Left lung (tissue), 10 donors: ENCODE measurements around the gene TUBGCP3. TPM values are rescaled to one million over a fixed set of nuclear protein-coding genes. Genes with fewer than 3 reads are reported as not detected.
"Not testable (repeated sequence)": the region's sequence is repeated elsewhere in the genome, so short reads cannot be mapped to it uniquely, and the experiment has no call there.

Experiments used
- ATAC-seq: fragments of 200-7000 bp; cut with Tn5 transposase; one replicate; pipeline ENCODE4 v1.9.1; 2020; ENCODE audit warnings: moderate library complexity
- DNase-seq, 4 donors: peaks; one replicate each; pipeline ENCODE4 v3.0.0-alpha.2; 2013 to 2020
- H3K27ac ChIP-seq, 2 donors: fragments of 200-600 bp; sonication (generic) in 1 of 2; one replicate each; pipeline versions ENCODE4 v1.5.0 to v1.8.0; 2020 to 2021
- H3K27me3 ChIP-seq, 2 donors: fragments of 200-600 bp; sonication (generic) in 1 of 2; one replicate each; pipeline versions ENCODE4 v1.5.0 to v1.8.0; 2020 to 2021
- H3K36me3 ChIP-seq, 2 donors: fragments of 200-600 bp; sonication (generic) in 1 of 2; one replicate each; pipeline versions ENCODE4 v1.5.0 to v1.8.0; 2020 to 2021
- H3K4me1 ChIP-seq, 2 donors: fragments of 200-600 bp; one replicate each; pipeline ENCODE4 v1.8.0; 2021
- H3K4me3 ChIP-seq, 2 donors: fragments of 200-600 bp; sonication (generic) in 1 of 2; one replicate each; pipeline versions ENCODE4 v1.5.0 to v1.8.0; 2020 to 2021; ENCODE audit warnings: mild to moderate bottlenecking in 1 of 2
- H3K9me3 ChIP-seq, 2 donors: fragments of 200-600 bp; sonication (generic) in 1 of 2; one replicate each; pipeline versions ENCODE4 v1.5.0 to v1.8.0; 2020 to 2021
- CTCF ChIP-seq, 2 donors: fragments of 200-600 bp; sonication (generic) in 1 of 2; IDR thresholded peaks; one replicate each; pipeline versions ENCODE4 v1.5.0 to v1.8.0; 2021; ENCODE audit warnings: antibody characterized with exemption in 2 of 2
- intact Hi-C, 2 donors: fragments of 100-400 bp; cut with DNase I; formaldehyde crosslinking; loops; one replicate each; pipeline versions ENCODE4 v1.11.2 to v1.14.2; 2022
- polyA plus RNA-seq, 6 donors: library from polyadenylated mRNA; unstranded; fragments of 120-200 nt; gene quantifications; one replicate each; pipeline ENCODE4 v1.2.1, GENCODE V29; 2013; ENCODE audit not compliant: insufficient read length in 6 of 6
- total RNA-seq, 2 donors: library from RNA; stranded (reverse); fragmentation: NEBNext Ultra II Directional; extraction: Animal tissue kit (Norgen Biotek cat#: 25700); gene quantifications; one replicate each; pipeline ENCODE4 v1.2.1, GENCODE V29; 2021
- donor health status: DM: no; HTN: yes; CAD: no.
- donor health status: DM: no; HTN: no; CAD: no.

The TUBGCP3 gene
- total and polyA plus RNA-seq, 8 donors, result 26.8 to 42.7 (median 32.7) TPM

- Histone ChIP-seq H3K27me3 (no peaks in the 10 kb centered on the region), H3K27ac (no peak overlapping the region), H3K4me3 (no peak overlapping the region), H3K36me3 (peaks cover 0 to 56% of the 10 kb centered on the region in 2 donors), H3K4me1 (no peaks in the 10 kb centered on the region), H3K9me3 (no peaks in the 10 kb centered on the region)
- intact Hi-C loops, result no loop called here
- no peak for DNase-seq
- no peak for TF ChIP-seq CTCF (IDR thresholded peaks at IDR 0.05)
- no peak for ATAC-seq
Measured at GRCh38 chr13:112562254-112562653, 25.7 kb downstream of the TUBGCP3 start.

- Histone ChIP-seq H3K27ac (no peak overlapping the region), H3K36me3 (peaks cover 0 to 58% of the 10 kb centered on the region in 2 donors), H3K9me3 (no peaks in the 10 kb centered on the region), H3K4me3 (no peak overlapping the region), H3K27me3 (no peaks in the 10 kb centered on the region), H3K4me1 (no peaks in the 10 kb centered on the region)
- intact Hi-C loops, result no loop called here
- ATAC-seq, result no peak
- no peak for DNase-seq
- no peak for TF ChIP-seq CTCF (IDR thresholded peaks at IDR 0.05)
Measured at GRCh38 chr13:112561478-112561877, 26.5 kb downstream of the TUBGCP3 start.

- DNase-seq (no peak), ATAC-seq (no peak)
- H3K36me3 ChIP-seq, result peaks cover 0 to 70% of the 10 kb centered on the region in 2 donors
- H3K9me3 ChIP-seq, result no peaks in the 10 kb centered on the region
- no peak overlapping the region for H3K27ac ChIP-seq
- no peaks in the 10 kb centered on the region for H3K27me3 ChIP-seq
- no peak for TF ChIP-seq CTCF (IDR thresholded peaks at IDR 0.05)
- no peak overlapping the region for H3K4me3 ChIP-seq
- H3K4me1 ChIP-seq, result no peaks in the 10 kb centered on the region
- intact Hi-C loops, result no loop called here
Measured at GRCh38 chr13:112558696-112559418, 29.1 kb downstream of the TUBGCP3 start.

GRCh38 chr13:112556600-112556999 lies 31.4 kb downstream of the TUBGCP3 start:
- no peaks in the 10 kb centered on the region for H3K9me3 ChIP-seq
- H3K4me1 ChIP-seq, result no peaks in the 10 kb centered on the region
- no peak for TF ChIP-seq CTCF (IDR thresholded peaks at IDR 0.05)
- H3K27me3 ChIP-seq, result no peaks in the 10 kb centered on the region
- no peak for DNase-seq
- intact Hi-C loops, result no loop called here
- peaks cover 0 to 80% of the 10 kb centered on the region in 2 donors for H3K36me3 ChIP-seq
- H3K27ac ChIP-seq, result no peak overlapping the region
- no peak for ATAC-seq
- no peak overlapping the region for H3K4me3 ChIP-seq

- no peak for TF ChIP-seq CTCF (IDR thresholded peaks at IDR 0.05)
- ATAC-seq (no peak), DNase-seq (no peak)
- Histone ChIP-seq H3K36me3 (peaks cover 0 to 91% of the 10 kb centered on the region in 2 donors), H3K27ac (no peak overlapping the region), H3K9me3 (no peaks in the 10 kb centered on the region), H3K4me1 (no peaks in the 10 kb centered on the region), H3K4me3 (no peak overlapping the region), H3K27me3 (no peaks in the 10 kb centered on the region)
- intact Hi-C loops, result no loop called here
Measured at GRCh38 chr13:112554214-112554850, 33.6 kb downstream of the TUBGCP3 start.

GRCh38 chr13:112548975-112549374 lies 39.0 kb downstream of the TUBGCP3 start:
- ATAC-seq, H3K27me3 ChIP-seq, H3K4me3 ChIP-seq, H3K27ac ChIP-seq, intact Hi-C loops, H3K9me3 ChIP-seq, DNase-seq, H3K4me1 ChIP-seq: not testable (repeated sequence)
- H3K36me3 ChIP-seq, result peaks cover 0 to 90% of the 10 kb centered on the region in 2 donors
